Ramos (cell line): ENCODE results near the gene ENTPD7.
"Not testable (repeated sequence)": the region's sequence is repeated elsewhere in the genome, so short reads cannot be mapped to it uniquely, and the experiment has no call there.

Experiments
- in situ Hi-C: fragments of 300-500 bp; cut with MboI; formaldehyde crosslinking; loops from one replicate; pipeline ENCODE4 v1.14.3; 2022; ENCODE audit warnings: low sequenced_read_pairs; ENCODE audit not compliant: unreplicated experiment

Gene ENTPD7

GRCh38 chr10:99740933-99741559, 81.7 kb downstream of the ENTPD7 start:
- in situ Hi-C loops, result no loop called here

- in situ Hi-C loops, result no loop called here
Measured at GRCh38 chr10:99742254-99742653, 82.9 kb downstream of the ENTPD7 start.

- in situ Hi-C loops, result no loop called here
Measured at GRCh38 chr10:99742701-99743100, 83.4 kb downstream of the ENTPD7 start.

- in situ Hi-C loops, result no loop called here
Measured at GRCh38 chr10:99743841-99744240, 84.5 kb downstream of the ENTPD7 start.

GRCh38 chr10:99746166-99746565, 86.9 kb downstream of the ENTPD7 start:
- in situ Hi-C loops, result not testable (repeated sequence)

GRCh38 chr10:99748823-99749451, 89.6 kb downstream of the ENTPD7 start:
- in situ Hi-C loops, result no loop called here

DNA sequence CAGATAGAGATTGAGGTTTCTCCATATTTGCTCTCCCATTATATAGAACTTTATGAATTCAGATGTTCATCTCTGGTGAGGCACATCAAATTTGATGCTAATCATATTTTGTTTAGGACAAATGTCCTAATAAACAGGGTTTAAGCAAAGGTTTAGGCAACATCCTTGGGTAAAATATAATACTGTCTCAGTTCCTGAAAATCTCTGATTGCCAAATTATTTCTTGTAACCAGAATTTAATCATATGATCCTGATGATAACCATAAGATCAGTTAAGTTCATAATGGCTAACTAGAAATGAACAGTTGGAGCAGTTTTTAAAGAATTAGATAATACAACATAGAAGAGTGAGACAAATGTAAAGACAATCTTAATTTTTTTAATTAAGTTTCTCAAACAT, 91.3 kb downstream of the ENTPD7 start:
- in situ Hi-C loops, result no loop called here

GRCh38 chr10:99754670-99755069, 95.4 kb downstream of the ENTPD7 start:
- in situ Hi-C loops, result no loop called here
